Neural cell (in vitro differentiated cells): ENCODE measurements around the gene SVOP. TPM values are rescaled to one million over a fixed set of nuclear protein-coding genes. Genes with fewer than 3 reads are reported as not detected.

Experiments
- H2AFZ ChIP-seq: fragments of 200-600, 300-800 bp; sonication (generic), shearing (Covaris generic); 2 replicates; pipeline ENCODE4 v1.6.0; 2014; ENCODE audit warnings: low read depth, mild to moderate bottlenecking, antibody characterized with exemption, low read length, moderate library complexity
- H3F3A ChIP-seq: fragments of 200-600 bp; shearing (Covaris generic); 2 replicates; pipeline ENCODE4 v1.6.1; 2016; ENCODE audit warnings: mild to moderate bottlenecking, moderate library complexity, mixed read lengths, antibody characterized with exemption, low read length; ENCODE audit not compliant: insufficient read depth, poor library complexity, severe bottlenecking
- H3K27ac ChIP-seq: fragments of 200-600, 300-800 bp; sonication (generic), shearing (Covaris generic); 2 replicates; pipeline ENCODE4 v1.5.1; 2014; ENCODE audit warnings: mild to moderate bottlenecking, low read length, moderate library complexity
- H3K27me3 ChIP-seq: fragments of 300-800, 200-600 bp; sonication (generic), shearing (Covaris generic); 2 replicates; pipeline ENCODE4 v1.6.0; 2014; ENCODE audit warnings: mild to moderate bottlenecking, low read depth, low read length, moderate library complexity; ENCODE audit not compliant: insufficient read depth
- H3K36me3 ChIP-seq: fragments of 300-800, 200-600 bp; sonication (generic), shearing (Covaris generic); 2 replicates; pipeline ENCODE4 v1.5.1; 2014; ENCODE audit warnings: mild to moderate bottlenecking, antibody characterized with exemption, low read length, moderate library complexity; ENCODE audit not compliant: insufficient read depth
- H3K4me2 ChIP-seq: fragments of 300-800, 200-600 bp; sonication (generic), shearing (Covaris generic); 2 replicates; pipeline ENCODE4 v1.6.0; 2014; ENCODE audit warnings: mild to moderate bottlenecking, low read length
- H3K4me3 ChIP-seq: fragments of 300-800, 200-600 bp; sonication (generic), shearing (Covaris generic); 2 replicates; pipeline ENCODE4 v1.5.1; 2014; ENCODE audit warnings: mild to moderate bottlenecking, low read length, moderate library complexity
- H3K79me2 ChIP-seq: fragments of 200-600 bp; shearing (Covaris generic); replicated peaks from 2 replicates; pipeline ENCODE4 v1.6.0; 2014; ENCODE audit warnings: mild to moderate bottlenecking, low read length, moderate library complexity; ENCODE audit not compliant: insufficient read depth
- H3K9ac ChIP-seq: fragments of 300-800, 200-600 bp; sonication (generic), shearing (Covaris generic); 2 replicates; pipeline ENCODE4 v1.6.1; 2016; ENCODE audit warnings: mild to moderate bottlenecking, low read length, mixed read lengths
- H3K9me2 ChIP-seq: fragments of 200-600 bp; shearing (Covaris generic); 2 replicates; pipeline ENCODE4 v1.6.1; 2016; ENCODE audit warnings: mild to moderate bottlenecking, low read length, mixed read lengths; ENCODE audit not compliant: insufficient read depth
- H3K9me3 ChIP-seq: fragments of 200-600, 300-800 bp; sonication (generic), shearing (Covaris generic); 2 replicates; pipeline ENCODE4 v1.6.1; 2016; ENCODE audit warnings: mild to moderate bottlenecking, mixed run types, low read length, moderate library complexity, mixed read lengths
- H4K20me1 ChIP-seq: fragments of 200-600 bp; shearing (Covaris generic); 2 replicates; pipeline ENCODE4 v1.6.1; 2016; ENCODE audit warnings: mild to moderate bottlenecking, mixed run types; ENCODE audit not compliant: insufficient read depth
- EP300 ChIP-seq: fragments of 450-650 bp; conservative IDR thresholded peaks from 2 replicates; pipeline ENCODE4 v1.6.1; 2014; ENCODE audit warnings: antibody characterized with exemption, mild to moderate bottlenecking, moderate library complexity; ENCODE audit not compliant: poor library complexity, severe bottlenecking
- EZH2 ChIP-seq: fragments of 200-600, 300-800 bp; shearing (Covaris generic), sonication (generic); IDR thresholded peaks from 2 replicates; pipeline ENCODE4 v1.6.1; 2014; ENCODE audit warnings: antibody characterized with exemption, low read length, borderline replicate concordance, mild to moderate bottlenecking; ENCODE audit not compliant: insufficient read depth, poor library complexity, severe bottlenecking
- MXI1 ChIP-seq: fragments of 450-650 bp; conservative IDR thresholded peaks from 2 replicates; pipeline ENCODE4 v1.6.1; 2014; ENCODE audit warnings: antibody characterized with exemption, mild to moderate bottlenecking; ENCODE audit not compliant: poor library complexity, severe bottlenecking
- POLR2AphosphoS5 ChIP-seq: IDR thresholded peaks from 2 replicates; pipeline ENCODE4 v1.6.1; 2012
- RAD21 ChIP-seq: fragments of 450-650 bp; conservative IDR thresholded peaks from 2 replicates; pipeline ENCODE4 v1.6.1; 2014; ENCODE audit warnings: antibody characterized with exemption, mild to moderate bottlenecking, moderate library complexity
- SMC3 ChIP-seq: fragments of 450-650 bp; conservative IDR thresholded peaks from 2 replicates; pipeline ENCODE4 v1.6.1; 2014; ENCODE audit warnings: antibody characterized with exemption, mild to moderate bottlenecking, moderate library complexity; ENCODE audit not compliant: poor library complexity
- TAF1 ChIP-seq: IDR thresholded peaks from 2 replicates; pipeline ENCODE4 v1.6.1; 2012; ENCODE audit warnings: low read depth
- polyA plus RNA-seq: library from polyadenylated mRNA; depleted of rRNA; stranded (reverse); fragments of >200 nt; gene quantifications from 2 replicates; pipeline ENCODE4 v1.2.3, GENCODE V29; 2014
- TF ChIP-seq, protein P1 (sequence below): IDR thresholded peaks from 2 replicates; pipeline ENCODE4 v1.6.1; 2012; ENCODE audit warnings: borderline replicate concordance
- TF ChIP-seq, protein P2 (sequence below): fragments of 450-650 bp; IDR thresholded peaks from 2 replicates; pipeline ENCODE4 v1.5.1; 2014; ENCODE audit warnings: antibody characterized with exemption, mild to moderate bottlenecking, moderate library complexity; ENCODE audit not compliant: poor library complexity, severe bottlenecking

SVOP gene
- polyA plus RNA-seq, 1 donor from 2014 or later, result 41.3 TPM

DNA sequence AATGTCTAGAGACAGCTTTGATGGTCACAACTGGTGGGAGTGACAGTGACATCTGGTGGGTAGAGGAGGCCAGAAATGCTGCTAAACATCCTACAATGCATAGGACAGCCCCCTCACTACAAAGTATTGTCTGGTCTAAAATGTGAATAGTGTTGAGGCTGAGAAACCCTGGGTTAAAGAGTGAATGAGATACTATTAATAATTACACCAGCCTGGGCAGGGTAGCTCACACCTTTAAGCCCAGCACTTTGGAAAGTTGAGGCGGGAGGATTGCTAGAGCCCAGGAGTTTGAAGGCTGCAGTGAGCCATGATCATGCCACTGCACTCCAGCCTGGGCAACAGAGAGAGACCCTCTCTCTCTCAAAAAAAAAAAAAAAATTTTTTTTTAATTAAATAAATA is 11.1 kb downstream of the SVOP start:
- Histone ChIP-seq H3K4me2 (no peak overlapping the region), H3K79me2 (peaks cover under 1% of the 10 kb centered on the region), H3K9ac (no peak overlapping the region), H3K27ac (no peak overlapping the region), H2AFZ (no peak overlapping the region), H3F3A (no peaks in the 10 kb centered on the region), H3K27me3 (no peaks in the 10 kb centered on the region), H3K9me2 (no peaks in the 10 kb centered on the region), H3K36me3 (no peaks in the 10 kb centered on the region), H4K20me1 (no peaks in the 10 kb centered on the region), H3K9me3 (no peaks in the 10 kb centered on the region), H3K4me3 (no peak overlapping the region)
- TF ChIP-seq, protein P1, sequence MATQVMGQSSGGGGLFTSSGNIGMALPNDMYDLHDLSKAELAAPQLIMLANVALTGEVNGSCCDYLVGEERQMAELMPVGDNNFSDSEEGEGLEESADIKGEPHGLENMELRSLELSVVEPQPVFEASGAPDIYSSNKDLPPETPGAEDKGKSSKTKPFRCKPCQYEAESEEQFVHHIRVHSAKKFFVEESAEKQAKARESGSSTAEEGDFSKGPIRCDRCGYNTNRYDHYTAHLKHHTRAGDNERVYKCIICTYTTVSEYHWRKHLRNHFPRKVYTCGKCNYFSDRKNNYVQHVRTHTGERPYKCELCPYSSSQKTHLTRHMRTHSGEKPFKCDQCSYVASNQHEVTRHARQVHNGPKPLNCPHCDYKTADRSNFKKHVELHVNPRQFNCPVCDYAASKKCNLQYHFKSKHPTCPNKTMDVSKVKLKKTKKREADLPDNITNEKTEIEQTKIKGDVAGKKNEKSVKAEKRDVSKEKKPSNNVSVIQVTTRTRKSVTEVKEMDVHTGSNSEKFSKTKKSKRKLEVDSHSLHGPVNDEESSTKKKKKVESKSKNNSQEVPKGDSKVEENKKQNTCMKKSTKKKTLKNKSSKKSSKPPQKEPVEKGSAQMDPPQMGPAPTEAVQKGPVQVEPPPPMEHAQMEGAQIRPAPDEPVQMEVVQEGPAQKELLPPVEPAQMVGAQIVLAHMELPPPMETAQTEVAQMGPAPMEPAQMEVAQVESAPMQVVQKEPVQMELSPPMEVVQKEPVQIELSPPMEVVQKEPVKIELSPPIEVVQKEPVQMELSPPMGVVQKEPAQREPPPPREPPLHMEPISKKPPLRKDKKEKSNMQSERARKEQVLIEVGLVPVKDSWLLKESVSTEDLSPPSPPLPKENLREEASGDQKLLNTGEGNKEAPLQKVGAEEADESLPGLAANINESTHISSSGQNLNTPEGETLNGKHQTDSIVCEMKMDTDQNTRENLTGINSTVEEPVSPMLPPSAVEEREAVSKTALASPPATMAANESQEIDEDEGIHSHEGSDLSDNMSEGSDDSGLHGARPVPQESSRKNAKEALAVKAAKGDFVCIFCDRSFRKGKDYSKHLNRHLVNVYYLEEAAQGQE, result no peak
- TF ChIP-seq, protein P2, sequence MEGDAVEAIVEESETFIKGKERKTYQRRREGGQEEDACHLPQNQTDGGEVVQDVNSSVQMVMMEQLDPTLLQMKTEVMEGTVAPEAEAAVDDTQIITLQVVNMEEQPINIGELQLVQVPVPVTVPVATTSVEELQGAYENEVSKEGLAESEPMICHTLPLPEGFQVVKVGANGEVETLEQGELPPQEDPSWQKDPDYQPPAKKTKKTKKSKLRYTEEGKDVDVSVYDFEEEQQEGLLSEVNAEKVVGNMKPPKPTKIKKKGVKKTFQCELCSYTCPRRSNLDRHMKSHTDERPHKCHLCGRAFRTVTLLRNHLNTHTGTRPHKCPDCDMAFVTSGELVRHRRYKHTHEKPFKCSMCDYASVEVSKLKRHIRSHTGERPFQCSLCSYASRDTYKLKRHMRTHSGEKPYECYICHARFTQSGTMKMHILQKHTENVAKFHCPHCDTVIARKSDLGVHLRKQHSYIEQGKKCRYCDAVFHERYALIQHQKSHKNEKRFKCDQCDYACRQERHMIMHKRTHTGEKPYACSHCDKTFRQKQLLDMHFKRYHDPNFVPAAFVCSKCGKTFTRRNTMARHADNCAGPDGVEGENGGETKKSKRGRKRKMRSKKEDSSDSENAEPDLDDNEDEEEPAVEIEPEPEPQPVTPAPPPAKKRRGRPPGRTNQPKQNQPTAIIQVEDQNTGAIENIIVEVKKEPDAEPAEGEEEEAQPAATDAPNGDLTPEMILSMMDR, result no peak
- TF ChIP-seq TAF1 (no peak), MXI1 (no peak), EZH2 (no peak)

DNA sequence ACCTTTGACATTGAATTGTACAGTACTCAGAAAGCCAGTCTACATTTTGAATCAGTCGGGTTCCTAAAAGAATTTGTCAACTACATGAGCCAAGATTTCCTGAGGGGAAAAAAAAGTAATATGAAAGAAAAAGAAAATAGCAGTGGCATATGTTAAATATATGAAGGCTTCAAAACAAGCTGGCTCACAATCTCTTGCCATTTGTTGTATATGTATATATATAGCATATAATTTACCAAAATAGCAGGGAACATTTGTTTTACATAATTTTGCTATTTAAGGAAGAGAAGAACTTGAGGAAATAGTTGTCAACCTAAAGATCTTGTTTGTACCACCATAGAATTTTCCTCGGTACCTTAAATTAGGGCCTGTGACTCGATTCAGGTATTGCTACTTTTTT is 16.9 kb downstream of the SVOP start:
- H3K4me2 ChIP-seq, result no peak overlapping the region
- no peak overlapping the region for H3K27ac ChIP-seq
- H3K9me2 ChIP-seq, result no peaks in the 10 kb centered on the region
- H4K20me1 ChIP-seq, result no peaks in the 10 kb centered on the region
- no peak overlapping the region for H3K9ac ChIP-seq
- no peak overlapping the region for H3K4me3 ChIP-seq
- no peaks in the 10 kb centered on the region for H3K9me3 ChIP-seq
- H3F3A ChIP-seq, result no peaks in the 10 kb centered on the region
- H3K79me2 ChIP-seq, result no peaks in the 10 kb centered on the region
- TF ChIP-seq, protein P2, result no peak
- TF ChIP-seq POLR2AphosphoS5, result no peak
- TF ChIP-seq, protein P1, result no peak
- no peak for TF ChIP-seq EP300
- TF ChIP-seq EZH2, result no peak
- TF ChIP-seq MXI1, result no peak
- TF ChIP-seq SMC3, result no peak
- TF ChIP-seq TAF1, result no peak
- TF ChIP-seq RAD21, result no peak
- H2AFZ ChIP-seq, result no peak overlapping the region
- no peaks in the 10 kb centered on the region for H3K27me3 ChIP-seq
- no peaks in the 10 kb centered on the region for H3K36me3 ChIP-seq
